H54 (cell line): ENCODE data around the gene MGLL.

Experiments used
- DNase-seq: peaks from one replicate; pipeline ENCODE4 v3.0.0; 2011; ENCODE audit warnings: low spot score, mixed read lengths; ENCODE audit not compliant: insufficient read length
- FAIRE-seq: peaks from 3 replicates; lab custom pipeline; 2011; peaks lifted over from hg19 to GRCh38; lab: Jason Lieb, UNC
- POLR2A ChIP-seq: IDR thresholded peaks from 2 replicates; pipeline ENCODE4 v1.6.1; 2011; ENCODE audit warnings: low read depth, mild to moderate bottlenecking, low read length

MGLL gene

DNA sequence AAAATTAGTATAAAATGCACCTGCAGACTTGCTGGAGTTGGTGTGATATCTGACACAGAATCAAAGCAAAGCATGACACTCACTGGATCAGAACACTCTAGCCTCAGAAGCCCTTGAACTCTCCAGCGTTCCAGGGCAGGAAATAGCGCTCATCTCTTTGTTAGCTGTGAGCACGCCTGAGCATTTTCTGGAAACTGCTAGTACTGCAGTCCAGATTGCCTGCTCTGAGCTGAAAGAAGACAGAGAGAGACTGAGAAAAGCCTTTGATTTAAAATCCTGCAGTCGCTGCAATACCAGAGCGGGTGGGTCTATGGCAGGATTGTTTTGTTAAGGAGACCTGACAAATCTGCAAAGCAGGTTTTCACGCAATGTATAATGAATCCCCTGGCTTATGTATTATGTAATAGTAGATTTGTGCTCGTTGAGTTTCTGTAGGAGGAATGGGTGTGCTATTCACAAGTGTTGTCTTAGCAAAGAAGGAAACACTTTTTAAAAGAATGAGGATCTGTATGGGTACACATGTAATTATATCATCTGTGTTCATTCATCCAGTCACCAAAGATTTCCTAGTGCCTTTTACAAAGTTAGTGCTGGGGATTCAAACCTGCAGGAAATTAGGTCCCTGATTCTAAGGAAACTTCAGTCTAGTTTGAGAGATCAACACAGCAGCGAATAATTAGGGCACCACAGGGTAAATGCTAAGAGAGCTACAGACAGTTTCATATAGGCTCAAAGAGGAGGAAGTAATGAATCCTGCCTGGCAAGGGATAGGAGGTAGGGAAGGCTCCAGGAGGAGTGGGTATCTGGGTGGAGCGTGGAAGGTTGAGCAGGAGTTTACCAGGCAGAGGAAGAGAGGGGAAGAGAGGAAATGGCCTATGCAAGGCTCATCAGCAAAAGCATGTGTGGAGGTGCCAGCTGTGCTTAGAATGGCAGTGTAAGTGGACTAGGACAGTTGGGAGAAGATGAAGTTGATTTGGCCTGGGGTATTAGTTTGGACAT, 26.1 kb upstream of the MGLL start:
- TF ChIP-seq POLR2A = no peak
- no peak for FAIRE-seq

DNA sequence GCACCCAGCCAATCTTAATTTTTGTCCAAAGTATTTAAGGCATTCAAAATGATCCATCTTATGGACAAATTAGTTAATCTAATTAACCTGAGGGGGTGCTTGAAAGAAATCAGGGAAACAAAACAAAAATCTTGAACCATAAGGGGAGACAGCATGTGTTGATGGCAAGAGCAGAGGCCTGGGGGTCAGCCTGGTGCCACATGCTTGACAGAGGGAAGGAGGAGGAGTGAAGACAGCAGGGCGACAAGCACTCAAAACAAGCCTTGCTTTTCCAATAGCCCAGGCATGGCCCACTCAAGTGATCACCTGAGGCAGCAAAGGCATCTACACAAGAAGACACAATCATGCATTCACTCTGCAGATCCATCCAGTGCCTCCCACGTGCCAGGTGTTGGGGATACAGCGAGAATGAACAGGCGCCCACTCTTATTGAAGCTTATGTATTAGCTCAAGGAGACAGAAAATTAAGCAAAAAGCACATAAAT, 25.0 kb upstream of the MGLL start:
- DNase-seq (no peak), FAIRE-seq (no peak)
- TF ChIP-seq POLR2A = no peak

More for the DNA sequence above, 26.1 kb upstream of the MGLL start:
- DNase-seq = no peak

DNA sequence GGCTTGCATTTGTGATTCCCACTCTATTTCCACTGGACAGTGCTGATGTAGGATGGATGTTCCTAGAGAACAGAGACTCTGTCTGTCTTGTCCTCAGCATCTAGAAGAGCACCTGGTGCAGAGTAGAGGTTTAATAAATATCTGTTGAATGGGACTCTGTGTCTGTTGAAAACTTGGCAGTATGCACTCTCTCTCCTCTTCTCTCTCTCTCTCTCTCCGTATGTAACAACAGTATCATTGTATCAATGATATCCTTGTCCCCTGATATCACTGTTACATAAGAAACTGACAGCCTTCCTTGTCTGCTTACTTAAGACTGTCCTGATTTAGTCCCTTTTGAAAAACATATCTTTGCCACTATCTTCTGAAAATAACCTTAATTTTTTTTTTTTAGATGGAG, 24.3 kb upstream of the MGLL start:
- FAIRE-seq (no peak), DNase-seq (no peak)
- no peak for TF ChIP-seq POLR2A

DNA sequence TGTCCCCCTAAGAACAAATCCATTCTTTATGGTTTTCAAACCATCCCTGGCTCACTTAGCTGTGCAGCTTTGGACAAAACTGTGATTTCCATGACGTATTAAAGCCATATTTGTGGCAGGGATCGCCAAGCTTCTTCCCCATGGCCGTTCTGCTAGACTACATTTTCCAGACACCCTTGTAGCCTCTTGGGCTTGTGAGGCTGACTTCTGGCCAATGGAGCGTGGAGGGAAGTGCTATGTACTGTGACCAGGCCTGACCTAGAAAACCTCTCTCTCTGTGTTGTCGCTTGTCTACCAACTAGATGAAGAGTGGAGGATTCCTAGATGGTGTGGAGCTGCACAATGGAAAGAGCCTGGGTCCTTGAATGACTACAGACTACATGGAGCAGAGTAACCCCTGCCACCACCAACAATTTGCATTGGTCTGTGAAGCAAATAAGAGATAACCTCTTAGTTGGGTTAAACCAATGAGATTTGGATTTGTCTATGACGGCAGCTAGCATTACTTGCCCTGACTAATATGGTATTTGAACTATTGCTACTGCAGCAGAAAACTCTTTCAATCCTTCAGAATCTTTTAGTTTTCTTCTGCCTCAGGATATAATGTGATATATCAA, 22.1 kb upstream of the MGLL start:
- FAIRE-seq = no peak
- no peak for DNase-seq
- no peak for TF ChIP-seq POLR2A

DNA sequence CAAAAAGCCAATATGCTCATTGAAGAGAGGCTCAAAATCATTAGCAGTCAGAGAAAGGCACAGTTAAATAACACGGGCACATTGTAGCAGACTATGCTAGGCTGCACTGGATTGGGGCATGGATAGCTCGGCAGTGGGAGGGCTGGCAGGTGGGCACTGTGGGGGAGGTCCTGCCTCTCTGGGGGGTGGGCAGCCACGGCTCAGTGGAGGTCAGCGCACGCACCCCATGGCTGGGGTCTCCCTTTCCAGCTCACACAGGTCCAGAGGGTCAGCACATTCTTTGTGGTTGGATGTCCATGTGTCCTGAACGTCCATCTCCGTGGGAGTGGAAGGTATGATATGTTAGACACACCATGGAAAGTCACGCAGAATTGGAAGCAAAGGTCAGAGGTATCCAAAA, 18.4 kb upstream of the MGLL start:
- FAIRE-seq (no peak), DNase-seq (no peak)
- no peak for TF ChIP-seq POLR2A

DNA sequence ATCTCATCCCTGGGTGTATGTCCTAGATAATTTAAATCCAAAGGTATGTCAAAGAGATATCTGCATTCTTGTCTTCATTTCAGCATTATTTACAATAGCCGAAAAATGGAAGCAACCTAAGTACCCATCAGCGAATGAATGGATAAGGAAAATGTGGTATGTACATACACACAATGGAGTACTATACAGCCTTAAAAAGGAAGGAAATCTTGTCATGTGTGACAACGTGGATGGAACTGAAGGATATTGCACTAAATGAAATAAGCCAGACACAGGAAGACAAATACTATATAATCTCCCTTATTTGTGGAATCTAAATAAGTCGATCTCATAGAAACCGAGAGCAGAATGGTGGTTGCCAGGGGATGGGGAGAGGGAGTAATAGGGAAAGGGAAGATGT, 16.8 kb upstream of the MGLL start:
- TF ChIP-seq POLR2A = no peak
- DNase-seq = no peak
- no peak for FAIRE-seq

DNA sequence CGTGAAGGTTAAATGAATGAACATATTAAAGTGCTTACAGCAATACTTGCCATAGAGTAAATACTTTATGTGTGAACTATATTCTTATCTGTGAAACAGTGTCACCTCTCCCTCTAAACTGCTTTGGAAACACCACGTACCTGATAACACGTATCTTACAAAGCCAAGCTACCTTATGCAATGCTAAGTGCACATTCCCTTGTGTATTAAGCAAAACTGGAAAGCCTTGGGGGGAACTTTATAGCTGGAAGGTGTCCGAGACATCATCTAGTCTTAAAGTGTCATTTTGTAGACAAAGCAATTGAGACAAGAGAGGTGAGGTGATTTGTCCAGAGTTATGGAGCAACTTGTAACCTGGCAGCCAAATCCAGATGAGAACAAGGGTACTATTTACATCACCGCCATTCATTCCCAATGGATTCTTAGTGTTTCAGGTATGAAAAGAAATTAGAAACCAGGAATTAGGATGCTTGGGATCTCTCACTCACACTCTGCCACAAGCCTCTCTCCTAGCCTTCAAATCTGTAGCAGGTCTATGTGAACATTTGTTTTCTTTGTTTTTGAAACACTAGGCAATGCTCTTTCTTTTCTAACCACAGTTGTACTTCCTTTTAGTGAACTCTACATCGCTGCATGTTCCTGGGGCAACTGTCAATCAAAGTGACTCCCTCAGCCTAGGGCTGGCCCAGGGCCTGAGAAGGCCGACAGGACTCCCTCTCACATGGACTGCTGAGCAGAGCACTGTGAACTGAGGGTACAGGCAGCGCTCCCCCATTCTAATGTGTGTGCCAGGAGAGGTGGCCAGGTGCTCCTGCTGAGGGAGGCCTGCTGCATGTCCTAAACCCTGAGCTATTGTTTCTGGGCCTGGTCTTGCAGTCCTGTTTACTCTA, 13.9 kb upstream of the MGLL start:
- no peak for TF ChIP-seq POLR2A
- no peak for FAIRE-seq
- no peak for DNase-seq

DNA sequence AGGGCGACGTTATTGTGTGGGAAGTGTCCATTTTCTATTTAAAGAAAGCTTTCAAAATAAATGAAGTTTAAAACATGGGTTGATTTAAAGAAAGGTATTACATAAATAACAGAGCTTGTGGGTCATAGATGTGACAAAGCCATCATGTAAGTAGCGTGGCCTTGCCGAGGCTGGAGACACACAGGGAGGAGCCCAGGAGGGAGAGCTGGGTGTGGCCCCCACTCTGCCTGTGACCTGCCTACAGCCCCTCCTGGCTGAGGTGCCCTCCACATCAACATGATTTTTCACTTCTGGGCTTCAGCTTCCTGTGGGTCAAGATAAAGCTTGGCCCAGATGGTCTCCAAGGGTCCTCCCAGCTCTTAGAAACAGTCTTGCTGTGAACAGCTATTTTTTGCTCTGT, 12.5 kb upstream of the MGLL start:
- TF ChIP-seq POLR2A = no peak
- no peak for FAIRE-seq

DNA sequence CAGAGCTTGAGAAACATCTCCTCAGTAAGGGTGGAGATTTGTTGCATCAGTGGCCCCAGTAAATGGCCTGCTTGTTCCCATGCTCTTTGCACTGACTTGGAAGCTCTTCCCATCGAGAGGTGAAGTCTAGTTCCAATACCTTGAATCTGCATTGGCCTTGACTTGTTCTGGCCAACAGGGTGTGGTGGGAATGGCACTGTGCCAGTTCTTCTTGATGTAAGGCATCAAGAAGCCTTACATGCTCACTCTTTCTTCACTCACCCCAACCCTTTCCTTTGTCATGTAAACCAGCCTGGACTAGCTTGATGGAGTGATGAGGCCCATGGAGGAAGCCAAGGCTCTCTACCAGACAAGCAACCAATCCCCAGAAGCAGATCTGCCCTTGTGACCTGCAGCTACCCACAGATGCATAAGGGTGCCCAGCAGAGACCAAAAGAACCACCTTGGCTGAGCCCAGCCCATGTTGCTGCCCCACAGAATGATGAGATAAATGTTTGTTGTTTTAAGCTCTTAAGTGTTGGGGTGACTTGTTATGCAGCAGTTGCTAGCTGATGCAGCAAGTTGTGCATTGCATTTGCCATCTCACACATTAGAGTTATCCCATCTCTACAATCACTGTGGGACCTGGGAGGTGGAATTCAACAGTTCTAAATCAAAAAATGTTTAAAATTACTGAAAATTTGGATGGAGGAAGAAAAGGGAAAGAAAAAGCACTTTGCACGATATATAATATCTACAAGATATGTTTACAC, 11.1 kb upstream of the MGLL start:
- no peak for FAIRE-seq
- DNase-seq = no peak
- TF ChIP-seq POLR2A = no peak

More for the DNA sequence above, 12.5 kb upstream of the MGLL start:
- DNase-seq = no peak

DNA sequence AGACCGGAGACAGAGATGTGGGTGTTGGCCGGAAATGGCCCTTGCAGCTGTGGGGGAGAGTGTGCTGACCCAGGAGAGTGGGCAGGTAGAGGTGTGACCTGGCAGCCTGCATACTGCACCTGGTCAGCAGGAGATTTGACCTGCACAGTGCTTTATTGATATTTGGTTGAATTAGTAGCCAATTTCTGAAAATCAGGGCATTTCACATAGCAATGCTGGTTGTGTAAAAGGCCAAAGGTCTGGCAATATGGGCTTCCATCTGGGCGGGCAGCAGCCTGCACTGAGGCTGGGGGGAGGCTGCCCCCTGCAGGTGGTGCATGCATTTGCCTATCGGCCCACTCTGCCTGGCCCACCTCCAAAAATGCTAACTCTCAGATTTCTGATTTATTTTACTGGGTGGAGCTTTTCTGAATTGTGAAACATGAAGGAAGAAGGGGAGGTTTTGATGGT, 9.4 kb upstream of the MGLL start:
- TF ChIP-seq POLR2A = no peak
- FAIRE-seq (no peak), DNase-seq (no peak)

DNA sequence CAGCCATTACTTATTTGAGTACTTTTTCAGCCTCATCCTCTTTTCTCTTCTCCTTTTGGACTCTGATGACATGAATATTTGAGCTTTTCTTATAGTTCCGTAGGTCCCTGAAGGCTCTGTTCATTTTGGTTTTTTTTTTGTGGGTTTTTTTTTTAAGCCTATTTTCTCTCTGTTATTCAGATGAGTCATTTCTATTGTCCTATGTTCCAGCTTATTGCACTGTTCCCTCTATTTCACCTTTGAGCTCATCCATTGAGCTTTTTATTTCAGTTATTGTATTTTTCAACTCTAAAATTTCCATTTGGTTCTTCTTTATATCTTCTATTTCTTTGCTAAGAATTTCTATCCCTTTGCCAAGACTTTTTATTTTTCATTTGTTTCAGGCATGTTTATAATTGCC, 7.2 kb upstream of the MGLL start:
- FAIRE-seq = no peak
- TF ChIP-seq POLR2A = no peak

DNA sequence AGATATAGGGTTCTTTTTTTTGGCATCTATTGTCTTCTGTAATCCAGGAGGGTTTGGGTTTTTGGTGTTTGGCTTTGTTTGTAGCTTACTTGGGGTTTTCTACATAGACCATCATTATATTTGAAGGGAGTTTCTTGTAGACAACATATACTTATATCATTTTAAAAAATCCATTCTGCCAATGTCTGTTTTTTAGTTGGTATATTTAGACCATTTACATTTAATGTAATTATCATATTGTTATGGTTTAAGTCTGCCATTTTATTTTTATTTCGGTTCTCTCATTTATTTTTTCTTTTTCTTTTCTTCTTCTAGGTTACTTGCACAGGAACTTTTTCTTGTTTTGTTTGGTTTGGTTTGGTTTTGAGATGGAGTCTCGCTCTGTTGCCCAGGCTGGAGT, 5.5 kb upstream of the MGLL start:
- no peak for FAIRE-seq
- TF ChIP-seq POLR2A = no peak
- DNase-seq = no peak

More for the DNA sequence above, 7.2 kb upstream of the MGLL start:
- no peak for DNase-seq

DNA sequence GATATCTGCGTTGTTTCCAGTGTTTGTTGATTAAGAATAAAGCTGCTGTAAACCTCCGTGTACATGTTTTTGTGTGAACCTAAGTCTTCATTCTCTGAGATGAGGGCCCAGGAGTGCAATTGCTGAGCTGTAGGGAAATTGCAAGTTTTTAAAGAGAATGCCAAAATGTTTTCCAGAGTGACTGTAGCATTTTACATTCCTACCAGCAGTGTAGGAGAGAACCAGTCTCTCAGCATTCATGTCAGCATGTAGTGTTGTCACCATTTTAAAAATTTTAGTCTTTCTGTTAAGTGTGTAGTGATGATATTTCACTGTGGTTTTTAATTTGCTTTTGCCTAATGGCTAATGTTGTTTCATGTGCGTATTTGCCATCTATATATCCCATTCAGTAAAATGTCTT, 3.4 kb upstream of the MGLL start:
- DNase-seq (no peak), FAIRE-seq (no peak)
- no peak for TF ChIP-seq POLR2A
